K562 (cell line): ENCODE data around the gene PLEKHM1. TPM values are rescaled to one million over a fixed set of nuclear protein-coding genes. Genes with fewer than 3 reads are reported as not detected.
"Not testable (repeated sequence)": the region's sequence is repeated elsewhere in the genome, so short reads cannot be mapped to it uniquely, and the experiment has no call there.

ENCODE experiments used
- ATAC-seq: fragments of 200-7000 bp; cut with Tn5 transposase; 3 replicates; pipeline ENCODE4 v1.9.1; 2020; ENCODE audit warnings: moderate library complexity
- BruUV-seq: library from RNA; stranded (reverse); fragments of 400-500 nt; replicated peaks from 2 replicates; lab custom pipeline; 2021; lab: Mats Ljungman, UMichigan
- CTCF ChIA-PET: fragments of 300-600 bp; formaldehyde crosslinking; extraction: SDS; loops from one replicate; lab custom pipeline; 2021; ENCODE audit warnings: low intra/inter-chr PET ratio; lab: Yijun Ruan, JAX
- POLR2A ChIA-PET: fragments of 300-600, 350-650 bp; sonication (Branson Sonifier 250); formaldehyde crosslinking; extraction: SDS; loops from one replicate; lab custom pipeline; 2021; ENCODE audit warnings: antibody characterized with exemption, inconsistent platforms; lab: Yijun Ruan, JAX
- DNase-seq, 4 experiments: peaks; one replicate each; pipeline versions ENCODE4 v3.0.0 to v3.0.0-alpha.2; 2011 to 2018; ENCODE audit warnings: low spot score in 3 of 4, mixed read lengths in 3 of 4; ENCODE audit errors: extremely low read depth in 1 of 4
- FAIRE-seq: peaks from 2 replicates; lab custom pipeline; 2011; peaks lifted over from hg19 to GRCh38; lab: Jason Lieb, UNC
- H2AFZ ChIP-seq: 2 replicates; pipeline ENCODE4 v1.6.0; 2011; ENCODE audit warnings: low read depth, low read length, control low read depth, inconsistent platforms
- H3K27ac ChIP-seq: fragments of 200-600 bp; 3 replicates; pipeline ENCODE4 v1.8.0; 2011; ENCODE audit warnings: low read depth, mild to moderate bottlenecking, control low read depth, inconsistent platforms, low read length, moderate library complexity, mixed read lengths; ENCODE audit errors: extremely low read depth
- H3K27me3 ChIP-seq, 2 experiments: fragments of 300-600 bp in 1 of 2; 2 replicates in 1 of 2; 3 replicates in 1 of 2; pipeline versions ENCODE4 v1.6.0 to v1.8.0; 2011; ENCODE audit warnings: inconsistent platforms in 2 of 2, low read length in 2 of 2, mild to moderate bottlenecking in 1 of 2, mixed read lengths in 1 of 2, moderate library complexity in 1 of 2; ENCODE audit not compliant: control insufficient read depth in 2 of 2, insufficient read depth in 2 of 2
- H3K36me3 ChIP-seq: fragments of 300-600 bp; 3 replicates; pipeline ENCODE4 v1.8.0; 2011; ENCODE audit warnings: mild to moderate bottlenecking, low read length, inconsistent platforms; ENCODE audit not compliant: control insufficient read depth, insufficient read depth
- H3K4me1 ChIP-seq, 2 experiments: fragments of 200-600 bp in 1 of 2; replicated peaks in 1 of 2; 2 replicates in 1 of 2; 3 replicates in 1 of 2; pipeline versions ENCODE4 v1.5.1 to v1.8.0; 2011; ENCODE audit warnings: inconsistent platforms in 2 of 2, low read length in 2 of 2, mild to moderate bottlenecking in 1 of 2, mixed read lengths in 1 of 2, moderate library complexity in 1 of 2; ENCODE audit not compliant: control insufficient read depth in 2 of 2, insufficient read depth in 2 of 2
- H3K4me2 ChIP-seq: 2 replicates; pipeline ENCODE4 v1.6.1; 2011; ENCODE audit warnings: low read length, control low read depth, inconsistent platforms, mixed read lengths; ENCODE audit not compliant: insufficient read depth
- H3K4me3 ChIP-seq: fragments of 200-600 bp; sonication (generic), shearing (Covaris generic); 2 replicates; pipeline ENCODE4 v1.5.1; 2016; ENCODE audit warnings: control low read depth, inconsistent platforms
- H3K79me2 ChIP-seq: fragments of 200-600 bp; 3 replicates; pipeline ENCODE4 v1.8.0; 2011; ENCODE audit warnings: low read length, inconsistent platforms; ENCODE audit not compliant: control insufficient read depth, insufficient read depth
- H3K9ac ChIP-seq, 2 experiments: 2 replicates each; pipeline versions ENCODE4 v1.6.0 to v1.6.1; 2011; ENCODE audit warnings: low read depth in 2 of 2, low read length in 2 of 2, control low read depth in 1 of 2, inconsistent platforms in 1 of 2, mild to moderate bottlenecking in 1 of 2, mixed read lengths in 1 of 2; ENCODE audit not compliant: insufficient read depth in 1 of 2
- H3K9me1 ChIP-seq: one replicate; pipeline ENCODE4 v1.6.0; 2011; ENCODE audit warnings: inconsistent platforms, mild to moderate bottlenecking, low read length, moderate library complexity; ENCODE audit not compliant: control insufficient read depth, insufficient read depth
- H3K9me3 ChIP-seq: replicated peaks from 2 replicates; pipeline ENCODE4 v1.5.1; 2011; ENCODE audit warnings: low read depth, low read length, inconsistent platforms; ENCODE audit not compliant: control insufficient read depth, insufficient read depth
- H4K20me1 ChIP-seq: replicated peaks from 2 replicates; pipeline ENCODE4 v1.6.1; 2011; ENCODE audit warnings: low read length, inconsistent platforms, mixed read lengths; ENCODE audit not compliant: control insufficient read depth, insufficient read depth
- ARID1B ChIP-seq: fragments of 450-650 bp; IDR thresholded peaks from 2 replicates; pipeline ENCODE4 v1.6.1; 2016; ENCODE audit warnings: antibody characterized with exemption, mild to moderate bottlenecking, inconsistent platforms
- BACH1 ChIP-seq: fragments of 200-800 bp; sonication (Bioruptor generic); IDR thresholded peaks from 2 replicates; pipeline ENCODE4 v1.6.1; 2016; ENCODE audit warnings: missing genetic modification characterization, missing compliant biosample characterization
- BHLHE40 ChIP-seq: IDR thresholded peaks from 2 replicates; pipeline ENCODE4 v1.6.1; 2011; ENCODE audit warnings: low read length, improper control_type of control experiment
- C11orf30 ChIP-seq: fragments of 450-650 bp; IDR thresholded peaks from 2 replicates; pipeline ENCODE4 v1.6.1; 2016; ENCODE audit warnings: low read depth, mild to moderate bottlenecking
- CEBPG ChIP-seq, 3 experiments: fragments of 200-800 bp in 1 of 3; sonication (Bioruptor generic) in 1 of 3; sonication (generic) in 1 of 3; formaldehyde crosslinking in 1 of 3; IDR thresholded peaks in 2 of 3; conservative IDR thresholded peaks in 1 of 3; 2 replicates each; pipeline versions ENCODE4 v1.6.1 to v1.8.0; 2016 to 2022; ENCODE audit warnings: missing compliant biosample characterization in 2 of 3, missing genetic modification characterization in 2 of 3, mild to moderate bottlenecking in 1 of 3, missing genetic modification reagents in 1 of 3
- FOSL1 ChIP-seq: fragments of 200-800 bp; sonication (Bioruptor generic); conservative IDR thresholded peaks from 2 replicates; pipeline ENCODE4 v1.6.1; 2016; ENCODE audit warnings: missing genetic modification characterization, missing compliant biosample characterization
- JUNB ChIP-seq: fragments of 450-650 bp; formaldehyde crosslinking; conservative IDR thresholded peaks from 2 replicates; pipeline ENCODE4 v1.4.0; 2020; ENCODE audit warnings: mild to moderate bottlenecking
- JUND ChIP-seq, 2 experiments: IDR thresholded peaks; 2 replicates in 1 of 2; 3 replicates in 1 of 2; pipeline ENCODE4 v1.6.1; 2011; ENCODE audit warnings: borderline replicate concordance in 2 of 2, low read depth in 2 of 2, low read length in 2 of 2, improper control_type of control experiment in 1 of 2, missing biosample characterization in 1 of 2, missing genetic modification characterization in 1 of 2, missing genetic modification reagents in 1 of 2
- MAFF ChIP-seq: IDR thresholded peaks from 2 replicates; pipeline ENCODE4 v1.6.1; 2012; ENCODE audit warnings: low read length, improper control_type of control experiment
- MAFG ChIP-seq: fragments of 450-650 bp; conservative IDR thresholded peaks from 2 replicates; pipeline ENCODE4 v1.6.1; 2016; ENCODE audit warnings: missing genetic modification characterization, missing compliant biosample characterization
- NFE2L1 ChIP-seq: fragments of 450-650 bp; IDR thresholded peaks from 2 replicates; pipeline ENCODE4 v1.6.1; 2016; ENCODE audit warnings: missing genetic modification characterization, low read depth, mild to moderate bottlenecking, missing compliant biosample characterization, moderate library complexity, borderline replicate concordance
- SMARCA4 ChIP-seq: fragments of 450-650 bp; IDR thresholded peaks from 2 replicates; pipeline ENCODE4 v1.6.1; 2016
- SMARCE1 ChIP-seq: fragments of 450-650 bp; IDR thresholded peaks from 2 replicates; pipeline ENCODE4 v1.7.1; 2016; ENCODE audit warnings: mild to moderate bottlenecking
- ZNF316 ChIP-seq: fragments of 450-650 bp; IDR thresholded peaks from 2 replicates; pipeline ENCODE4 v1.6.1; 2016
- WGBS: fragments of 100-300 bp; shearing (Covaris generic); methylation state at CpG from one replicate; pipeline ENCODE4 v1.1.6; 2016; ENCODE audit warnings: low coverage, mixed read lengths; ENCODE audit not compliant: insufficient coverage; ENCODE audit errors: missing lambda C conversion rate; 5-methylcytosine and 5-hydroxymethylcytosine counted together
- in situ Hi-C: fragments of 300-500 bp; cut with MboI; formaldehyde crosslinking; loops from 4 replicates; pipeline ENCODE4 v1.15.0; 2018; ENCODE audit warnings: inconsistent platforms, mixed read lengths
- intact Hi-C: fragments of 100-400 bp; cut with micrococcal nuclease; formaldehyde crosslinking; loops from 2 replicates; pipeline ENCODE4 v1.14.2; 2022
- polyA plus RNA-seq, 8 experiments: library from polyadenylated mRNA; depleted of rRNA in 4 of 8; stranded (reverse) in 5 of 8; unstranded in 3 of 8; fragments of >200 nt; fragmentation: Nextera tagmentation in 2 of 8; fragmentation: Illumina TruSeq in 1 of 8; extraction: Ambion mirVana in 2 of 8; extraction: Trizol in 1 of 8; gene quantifications; 2 replicates each; pipeline versions ENCODE4 v1.2.1 to v1.2.3, GENCODE V29; 2011 to 2014; ENCODE audit warnings: inconsistent platforms in 1 of 8, missing spikeins in 1 of 8
- total RNA-seq, 7 experiments: library from RNA; depleted of rRNA in 6 of 7; stranded (reverse); fragments of >200 nt in 6 of 7; fragmentation: Illumina TruSeq in 2 of 7; extraction: Trizol in 2 of 7; gene quantifications; 2 replicates each; pipeline versions ENCODE4 v1.2.1 to v1.2.3, GENCODE V29; 2011 to 2021; ENCODE audit warnings: low replicate concordance in 1 of 7
- TF ChIP-seq, protein P1 (sequence below), 2 experiments: fragments of 450-650 bp in 1 of 2; sonication (generic) in 1 of 2; formaldehyde crosslinking in 1 of 2; IDR thresholded peaks in 1 of 2; conservative IDR thresholded peaks in 1 of 2; 2 replicates each; pipeline versions ENCODE4 v1.6.1 to v1.8.1; 2016 to 2023; ENCODE audit warnings: mild to moderate bottlenecking in 2 of 2, moderate library complexity in 2 of 2, inconsistent platforms in 1 of 2, missing genetic modification reagents in 1 of 2

The PLEKHM1 gene
- total and polyA plus RNA-seq, 9 of the 15 experiments (the other 6 are each of a cell fraction or from before 2014, with no cell fraction given), result 0.13 to 23.3 (median 5.7) TPM

DNA sequence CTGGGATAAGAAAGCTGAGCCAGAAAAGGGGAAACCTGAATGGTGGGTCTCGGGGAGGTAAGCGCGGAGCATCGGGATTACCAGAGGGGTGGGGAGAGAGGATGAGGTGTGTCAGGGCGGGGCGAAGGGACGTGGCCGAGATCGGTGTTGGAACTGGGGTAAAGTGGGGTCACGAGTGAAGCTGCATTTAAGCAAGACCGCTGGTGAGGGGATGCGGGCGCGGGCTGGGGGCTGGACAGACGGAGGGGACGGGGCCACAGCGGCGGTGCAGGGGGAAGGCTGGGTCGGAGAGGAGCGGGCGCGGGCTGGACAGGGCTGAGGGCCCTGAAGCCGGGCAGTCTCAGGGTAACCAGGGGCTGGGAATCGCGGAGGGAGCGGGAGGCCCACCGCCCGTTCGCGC, 323 bp downstream of the PLEKHM1 start:
- H3K36me3 ChIP-seq, H4K20me1 ChIP-seq, in situ Hi-C loops, FAIRE-seq, H3K9me1 ChIP-seq, H3K27me3 ChIP-seq, intact Hi-C loops, CTCF ChIA-PET, H3K4me1 ChIP-seq, H3K9me3 ChIP-seq, H3K79me2 ChIP-seq, BruUV-seq, POLR2A ChIA-PET: not testable (repeated sequence)
- ATAC-seq, result peak; percentile 62
- peak overlapping the region; percentile 76 for H3K4me2 ChIP-seq
- 0% methylated on average over 8 of the region's 30 CpGs for WGBS
- peak overlapping the region; percentile 54 to 90; a peak in 3 of 4 replicates for H3K9ac ChIP-seq
- peak overlapping the region; percentile 62 for H3K4me3 ChIP-seq
- peak overlapping the region; percentile 62; the same call in 2 of the 3 replicates for H3K27ac ChIP-seq
- peak; percentile 10 to 24 (median 20) for DNase-seq
- 0 out of 2 replicates have a peak overlapping the region, but pooled peaks have one; percentile 82 for H2AFZ ChIP-seq

DNA sequence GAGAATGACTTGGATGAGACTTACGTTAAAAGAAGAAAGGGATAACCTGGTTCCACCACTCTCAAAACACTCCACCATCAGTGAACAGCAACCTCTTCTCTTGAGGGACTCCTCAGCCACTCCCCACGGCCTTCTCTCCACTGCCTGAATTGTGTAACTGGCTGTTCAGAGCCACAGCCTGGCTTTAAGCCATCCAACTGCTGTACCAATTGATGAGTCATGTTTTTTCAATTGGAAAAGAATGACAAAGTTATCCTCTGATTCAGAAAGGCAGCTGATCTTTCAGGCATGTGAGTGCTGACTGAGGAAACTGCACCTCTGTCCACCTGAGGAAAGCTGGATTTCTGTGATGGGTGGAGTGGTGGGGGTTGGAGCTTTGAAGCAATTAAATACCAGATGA, 2.8 kb downstream of the PLEKHM1 start:
- not testable (repeated sequence) for FAIRE-seq; H3K4me2 ChIP-seq; TF ChIP-seq CEBPG (CRISPR knock-in tag; IDR thresholded peaks at IDR 0.05)
- TF ChIP-seq MAFG (tag) (peak; percentile 96), MAFF (peak; percentile 58), FOSL1 (tag) (peak; percentile 82), NFE2L1 (tag) (peak; percentile 55; the same call in 1 of the 2 replicates), C11orf30 (peak; percentile 95), SMARCE1 (0 out of 2 replicates have a peak, but pooled peaks have one; percentile 48), JUND (IDR thresholded peaks at IDR 0.05; ENCODE audit: borderline replicate concordance, low read depth, low read length) (peak; percentile 73), JUND (tag; IDR thresholded peaks at IDR 0.05; ENCODE audit: borderline replicate concordance, low read depth, low read length) (peak; percentile 53; the same call in 1 of the 3 replicates), SMARCA4 (peak; percentile 54), BACH1 (tag) (peak; percentile 86), ARID1B (peak; percentile 48), BHLHE40 (0 out of 2 replicates have a peak, but pooled peaks have one; percentile 9), ZNF316 (peak; percentile 97), JUNB (peak; percentile 49; the same call in 1 of the 2 replicates), CEBPG (tag; conservative IDR thresholded peaks at IDR 0.05 in 1 of 2, IDR thresholded peaks at IDR 0.05 in 1 of 2) (peak; percentile 42 to 74; a peak in 3 of 4 replicates)
- TF ChIP-seq, protein P1, sequence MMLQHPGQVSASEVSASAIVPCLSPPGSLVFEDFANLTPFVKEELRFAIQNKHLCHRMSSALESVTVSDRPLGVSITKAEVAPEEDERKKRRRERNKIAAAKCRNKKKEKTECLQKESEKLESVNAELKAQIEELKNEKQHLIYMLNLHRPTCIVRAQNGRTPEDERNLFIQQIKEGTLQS (IDR thresholded peaks at IDR 0.05), result peak; percentile 97
- TF ChIP-seq, protein P1 (CRISPR knock-in tag; conservative IDR thresholded peaks at IDR 0.05), result not testable (repeated sequence)

More for the DNA sequence above, 2.8 kb downstream of the PLEKHM1 start:
- H3K9me3 ChIP-seq, H3K9me1 ChIP-seq, H4K20me1 ChIP-seq, CTCF ChIA-PET, H3K4me1 ChIP-seq, ATAC-seq, H2AFZ ChIP-seq, H3K79me2 ChIP-seq, H3K9ac ChIP-seq, H3K4me3 ChIP-seq, BruUV-seq, H3K36me3 ChIP-seq, in situ Hi-C loops, H3K27me3 ChIP-seq, H3K27ac ChIP-seq, intact Hi-C loops: not testable (repeated sequence)
- peak; percentile 13 to 54 (median 16) for DNase-seq
- WGBS, result 0% methylated on average over 1 of the region's 2 CpGs
- POLR2A ChIA-PET, result interaction anchor here (0.6 kb wide), 1 partner anchor 724 kb away, joined by 3 read pairs; no protein-coding TSS in a partner anchor
